ENCODE results near the gene TLL1.

The TLL1 gene

DNA sequence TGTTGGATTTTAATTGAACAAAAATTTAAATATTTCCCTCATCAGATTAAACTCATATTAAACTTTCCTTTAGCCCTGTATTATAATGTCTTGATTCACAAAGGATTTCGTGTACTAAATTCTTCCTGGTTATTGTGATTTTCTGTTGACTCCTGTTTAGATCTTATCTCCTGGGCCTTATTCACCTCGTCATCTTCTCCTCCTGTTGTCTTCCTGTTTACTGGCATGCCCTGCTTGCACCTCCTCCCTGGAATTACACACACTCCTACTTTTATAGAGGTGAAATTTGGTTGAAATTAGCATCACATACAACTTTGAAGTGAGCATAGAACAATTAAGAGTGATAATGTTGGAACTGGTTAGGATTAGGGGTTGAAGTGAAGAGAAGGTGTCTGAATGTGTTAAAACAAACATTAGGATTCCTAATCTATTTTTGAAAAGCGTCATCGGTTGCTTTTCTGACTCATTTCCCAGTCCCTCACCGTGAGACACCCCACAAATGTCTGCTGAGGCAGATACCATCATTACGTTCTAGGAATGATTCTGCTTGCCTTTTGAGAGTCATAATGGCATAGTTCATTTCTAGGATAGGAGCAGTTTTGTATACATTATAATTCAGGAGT is 32.5 kb downstream of the TLL1 start:
- DNase-seq, result no peak

GRCh38 chr4:165906272-165906671 is 33.2 kb downstream of the TLL1 start:
- DNase-seq, result no peak

DNA sequence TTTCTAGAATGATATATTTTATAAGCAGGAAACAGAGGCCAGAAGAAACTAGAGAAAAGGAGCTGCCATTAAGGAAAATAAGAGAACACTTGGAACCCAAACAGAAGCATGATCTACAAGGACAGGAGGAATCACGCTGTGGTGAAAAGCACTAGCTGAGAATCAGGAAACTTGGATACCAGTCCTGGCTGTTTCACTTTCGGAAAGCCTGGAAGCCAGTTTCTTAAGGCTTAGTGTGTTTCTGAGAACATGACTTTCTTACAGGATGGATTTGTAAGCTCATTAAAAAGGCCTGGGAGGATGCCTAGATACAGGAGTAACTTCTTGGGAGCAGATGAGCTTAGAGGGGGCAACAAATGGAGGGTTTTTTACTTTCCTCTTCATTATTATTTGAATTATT is 36.9 kb downstream of the TLL1 start:
- DNase-seq, result no peak

DNA sequence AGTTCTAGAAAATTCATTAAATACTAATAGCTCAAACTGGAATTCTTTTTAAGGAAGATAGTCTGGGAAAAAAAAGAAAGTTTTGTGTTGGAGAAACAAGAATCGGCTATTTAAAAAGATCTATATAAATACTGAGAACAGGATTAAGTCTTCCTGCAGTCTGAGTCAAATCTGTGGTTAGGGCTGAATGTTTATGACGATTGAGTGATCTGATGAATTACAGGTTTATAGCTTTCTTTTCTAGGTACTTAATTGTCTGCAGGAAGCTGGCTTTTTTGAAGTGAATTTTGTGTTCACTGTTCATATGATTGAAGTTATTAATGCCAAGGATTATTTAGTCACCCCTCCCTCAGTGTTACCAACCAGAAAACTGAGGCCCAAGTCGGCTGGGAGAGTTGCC is 42.2 kb downstream of the TLL1 start:
- DNase-seq, result no peak

DNA sequence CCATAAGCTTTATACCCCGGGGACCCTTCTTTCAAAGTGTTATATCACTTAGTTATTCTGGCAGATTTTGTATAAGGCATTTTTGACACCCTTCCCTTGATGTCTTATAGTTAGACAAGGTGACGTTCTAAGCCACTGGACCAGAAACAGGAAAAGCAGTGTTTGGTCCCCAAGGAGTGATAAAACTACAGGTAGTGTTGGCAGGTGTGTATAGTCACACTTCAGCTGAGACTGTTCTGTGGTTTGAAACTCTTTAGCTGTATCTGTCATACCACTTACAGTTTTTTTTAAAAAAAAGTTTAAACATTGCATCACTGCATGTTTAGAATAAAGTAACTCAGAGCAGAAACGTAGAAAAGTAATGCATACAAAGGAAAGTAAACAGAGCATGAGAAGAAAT is 48.5 kb downstream of the TLL1 start:
- DNase-seq, result no peak

- no peak for DNase-seq
Measured at GRCh38 chr4:165922747-165923146, 49.7 kb downstream of the TLL1 start.

DNA sequence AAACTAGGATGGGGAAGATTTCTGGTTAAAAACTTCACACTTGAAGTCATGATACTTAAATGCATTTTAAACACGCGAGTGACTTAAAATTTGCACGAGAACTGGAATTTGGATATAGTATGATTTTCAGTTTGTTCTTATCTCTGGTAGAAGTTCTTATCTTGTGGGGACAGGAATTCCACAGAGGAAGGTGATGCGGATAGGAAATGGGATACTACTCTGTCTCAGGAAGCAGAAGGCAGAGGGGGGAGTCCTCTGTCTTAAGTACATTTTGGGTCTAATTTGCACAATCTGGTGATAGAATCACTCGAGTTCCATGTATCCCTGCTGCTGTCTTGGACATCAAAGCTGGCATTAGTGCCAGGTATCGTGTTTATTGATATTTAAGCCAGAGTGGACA is 53.3 kb downstream of the TLL1 start:
- no peak for DNase-seq

GRCh38 chr4:165927366-165927765 is 54.3 kb downstream of the TLL1 start:
- DNase-seq, result no peak

- no peak for DNase-seq
Measured at GRCh38 chr4:165927815-165928214, 54.8 kb downstream of the TLL1 start.

- no peak for DNase-seq
Measured at GRCh38 chr4:165928601-165929000, 55.6 kb downstream of the TLL1 start.

- DNase-seq, result no peak
Measured at GRCh38 chr4:165929662-165930061, 56.6 kb downstream of the TLL1 start.

GRCh38 chr4:165931741-165932140 is 58.7 kb downstream of the TLL1 start:
- DNase-seq, result no peak

DNA sequence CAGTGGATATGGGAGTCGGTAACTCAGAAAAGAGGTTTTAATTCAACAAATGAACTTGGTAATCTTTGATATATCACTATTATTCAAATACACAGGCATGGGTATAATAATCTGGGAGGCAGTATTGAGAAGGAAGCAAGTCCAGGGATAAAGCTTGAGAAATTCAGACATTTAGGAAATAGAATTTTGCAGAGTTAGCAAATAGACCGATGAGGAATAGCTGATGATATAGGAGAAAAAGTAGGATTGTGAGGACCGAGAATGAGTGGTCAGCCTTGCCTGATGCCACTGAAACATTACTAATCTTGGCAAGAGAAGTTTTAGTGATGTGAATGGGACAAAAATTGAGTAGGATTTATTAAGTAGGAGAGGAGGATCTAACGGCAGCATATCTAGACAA is 71.9 kb downstream of the TLL1 start:
- DNase-seq, result no peak

GRCh38 chr4:165945991-165946390 is 73.0 kb downstream of the TLL1 start:
- DNase-seq, result no peak

- no peak for DNase-seq
Measured at GRCh38 chr4:165947019-165947418, 74.0 kb downstream of the TLL1 start.

DNA sequence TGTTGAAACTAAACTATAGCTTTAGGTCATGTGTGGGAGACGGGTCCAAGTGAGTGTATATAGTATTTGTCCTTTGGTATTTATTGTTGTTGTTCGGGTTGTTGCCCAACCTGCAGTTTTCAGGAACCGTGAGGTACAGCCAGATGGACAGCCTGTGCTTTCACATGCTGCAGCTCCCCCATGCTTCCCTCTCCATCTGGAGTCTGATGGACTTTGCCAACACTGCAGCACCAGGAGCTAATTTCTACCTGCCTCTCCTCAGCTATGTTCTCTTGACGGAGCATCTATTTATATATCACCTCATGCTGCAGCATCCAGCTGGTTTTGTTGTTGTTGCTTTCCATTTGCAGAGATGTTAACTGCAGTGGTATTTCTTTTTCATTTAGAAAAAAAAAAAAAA is 80.1 kb downstream of the TLL1 start:
- DNase-seq, result no peak

GRCh38 chr4:165963621-165964020 is 90.6 kb downstream of the TLL1 start:
- DNase-seq, result no peak

DNA sequence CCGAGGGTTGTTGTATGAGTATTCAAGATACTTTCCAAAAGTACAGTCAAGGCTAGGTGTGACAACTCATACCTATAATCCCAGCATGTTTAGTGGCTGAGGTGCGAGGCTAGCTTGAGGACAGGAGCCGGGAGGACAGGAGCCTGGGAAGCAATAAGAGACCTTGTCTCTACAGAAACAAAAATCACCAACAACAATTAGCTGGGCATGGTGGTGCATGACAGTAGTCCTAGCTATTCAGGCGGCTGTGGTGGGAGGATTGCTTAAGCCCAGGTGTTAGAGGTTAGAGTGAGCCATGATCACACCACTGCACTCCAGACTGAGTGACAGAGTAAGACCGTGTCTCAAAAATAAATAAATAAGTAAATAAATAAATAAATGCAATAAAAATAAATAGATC is 91.6 kb downstream of the TLL1 start:
- DNase-seq, result no peak

DNA sequence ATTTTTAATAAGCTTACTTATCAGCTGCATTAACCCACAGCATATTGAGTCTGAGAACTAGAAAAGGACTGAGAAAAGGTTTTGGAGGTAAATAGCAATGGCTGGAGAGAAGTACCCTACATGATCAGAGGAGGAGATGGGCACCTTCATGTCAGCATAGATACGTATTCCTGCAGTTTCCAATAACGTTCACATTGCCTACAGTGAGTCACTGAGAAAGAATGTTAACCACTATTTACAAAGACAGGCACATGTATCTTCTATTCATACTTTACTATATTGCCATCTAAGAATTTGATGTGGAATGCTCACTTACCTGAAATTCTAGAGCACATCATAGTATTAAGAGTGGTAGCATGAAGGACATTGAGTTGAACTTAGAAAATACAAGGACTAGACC is 92.5 kb downstream of the TLL1 start:
- DNase-seq, result no peak

DNA sequence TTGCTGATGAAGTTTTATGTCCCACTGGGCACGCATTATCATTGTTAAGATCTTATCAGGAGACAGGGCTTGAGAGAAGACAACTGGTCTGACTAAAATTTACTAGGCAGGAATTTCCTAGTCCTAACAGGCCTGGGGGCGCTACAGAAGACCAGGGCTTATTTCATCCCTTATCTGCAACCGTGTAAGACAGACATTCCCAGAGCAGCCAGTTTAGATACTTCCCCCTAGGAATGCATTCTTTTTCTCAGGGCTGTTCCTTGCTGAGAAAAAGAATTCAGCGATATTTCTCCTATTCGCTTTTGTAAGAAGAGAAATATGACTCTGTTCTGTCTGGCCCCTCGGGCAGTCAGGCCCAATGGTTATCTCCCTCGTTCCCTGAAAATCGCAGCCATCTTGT is 93.8 kb downstream of the TLL1 start:
- DNase-seq, result no peak

- no peak for DNase-seq
Measured at GRCh38 chr4:165967486-165967885, 94.4 kb downstream of the TLL1 start.

DNA sequence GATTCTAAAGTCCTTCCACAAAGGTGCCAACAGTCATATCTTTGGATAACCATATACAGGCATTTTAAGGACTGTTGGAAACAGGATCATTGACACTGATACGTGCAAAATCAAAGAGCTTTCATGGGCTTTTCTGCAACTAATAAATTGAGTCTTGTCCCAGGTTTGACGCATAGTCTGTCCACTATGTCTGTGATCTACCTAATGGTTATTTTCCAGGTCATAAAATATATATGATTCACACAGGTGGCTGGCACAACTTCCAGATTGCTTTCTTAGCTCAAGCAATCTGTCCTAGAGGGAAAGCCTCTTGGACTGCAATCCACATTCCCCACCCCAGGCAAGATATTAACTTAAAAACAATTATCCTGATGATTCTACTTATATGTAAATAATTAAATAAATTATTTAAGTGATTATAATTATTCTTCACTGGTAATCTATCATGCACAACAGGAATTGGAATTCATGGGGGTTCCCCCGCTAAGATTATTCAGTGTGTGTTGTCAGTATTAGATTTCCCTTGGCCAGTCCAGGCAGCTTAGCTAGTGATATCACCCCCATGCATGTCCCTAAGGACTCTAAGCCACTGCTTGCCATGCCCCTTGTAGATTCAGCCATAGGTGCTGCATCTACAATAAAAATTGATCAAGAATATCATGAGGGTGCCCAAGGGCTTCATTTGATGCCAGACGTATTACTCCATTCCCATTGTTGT is 97.8 kb downstream of the TLL1 start:
- DNase-seq, result no peak

DNA sequence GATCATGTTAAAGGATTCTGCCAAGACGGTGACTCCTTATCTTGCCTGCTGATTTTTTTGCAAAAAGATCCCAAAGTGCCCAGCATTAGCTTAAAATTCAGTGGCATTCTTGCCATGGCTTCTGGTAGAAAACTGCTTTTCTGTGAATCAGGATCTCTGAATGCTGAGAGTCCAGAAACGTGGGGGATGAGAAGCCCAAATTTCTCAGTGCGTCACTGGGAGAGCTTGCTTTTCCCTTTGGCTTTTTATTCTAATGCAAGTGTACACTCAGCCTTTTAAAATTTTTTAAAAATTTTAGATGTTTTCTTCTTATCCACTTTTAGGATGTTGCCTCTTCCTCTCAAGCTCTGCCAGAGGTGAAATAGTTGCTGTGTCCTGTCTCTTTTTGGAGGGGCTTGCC is 98.4 kb downstream of the TLL1 start:
- no peak for DNase-seq

DNA sequence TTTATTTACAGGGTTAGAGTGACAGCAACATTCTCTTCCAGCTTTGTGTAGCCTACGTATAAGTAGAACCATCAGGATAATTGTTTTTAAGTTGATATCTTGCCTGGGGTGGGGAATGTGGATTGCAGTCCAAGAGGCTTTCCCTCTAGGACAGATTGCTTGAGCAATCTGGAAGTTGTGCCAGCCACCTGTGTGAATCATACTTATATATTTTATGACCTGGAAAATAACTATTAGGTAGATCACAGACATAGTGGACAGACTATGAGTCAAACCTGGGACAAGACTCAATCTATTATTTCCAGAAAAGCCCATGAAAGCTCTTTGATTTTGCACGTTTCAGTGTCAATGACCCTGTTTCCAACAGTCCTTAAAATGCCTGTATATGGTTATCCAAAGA is 98.9 kb downstream of the TLL1 start:
- DNase-seq, result no peak

GRCh38 chr4:165972747-165973146 is 99.7 kb downstream of the TLL1 start:
- no peak for DNase-seq

Measured in activated CD8-positive, alpha-beta memory T cell treated with anti-CD3 and anti-CD28 coated beads, Interleukin-2, amount 50 U/mL, for 48 hours (primary cell).